Femur (tissue), 1 donor: Measurements from ENCODE around the gene INPP5D.

Source experiments
- DNase-seq: peaks from one replicate; pipeline ENCODE4 v3.0.0-alpha.2; 2017

The INPP5D gene

DNA sequence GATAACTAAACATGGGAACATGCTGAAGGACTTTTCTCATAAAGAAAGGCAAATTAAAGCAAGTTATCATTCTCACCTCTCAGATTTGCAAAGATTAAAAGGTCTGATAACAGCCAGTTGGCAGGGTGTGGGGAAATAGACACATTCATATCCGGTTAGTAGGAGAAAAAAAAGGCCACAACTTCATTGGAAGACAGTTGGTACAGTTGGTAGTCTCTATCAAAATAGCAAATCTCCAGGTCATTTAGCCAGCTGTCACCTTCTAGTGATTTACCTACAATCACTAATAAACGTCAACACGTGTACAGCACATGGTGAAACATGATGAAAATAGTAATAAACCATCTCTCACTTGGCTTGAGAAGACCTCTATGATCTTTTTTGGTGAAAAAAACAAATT is 16.6 kb downstream of the INPP5D start:
- DNase-seq = no peak

GRCh38 chr2:233079473-233079877 is 19.3 kb downstream of the INPP5D start:
- DNase-seq = no peak

DNA sequence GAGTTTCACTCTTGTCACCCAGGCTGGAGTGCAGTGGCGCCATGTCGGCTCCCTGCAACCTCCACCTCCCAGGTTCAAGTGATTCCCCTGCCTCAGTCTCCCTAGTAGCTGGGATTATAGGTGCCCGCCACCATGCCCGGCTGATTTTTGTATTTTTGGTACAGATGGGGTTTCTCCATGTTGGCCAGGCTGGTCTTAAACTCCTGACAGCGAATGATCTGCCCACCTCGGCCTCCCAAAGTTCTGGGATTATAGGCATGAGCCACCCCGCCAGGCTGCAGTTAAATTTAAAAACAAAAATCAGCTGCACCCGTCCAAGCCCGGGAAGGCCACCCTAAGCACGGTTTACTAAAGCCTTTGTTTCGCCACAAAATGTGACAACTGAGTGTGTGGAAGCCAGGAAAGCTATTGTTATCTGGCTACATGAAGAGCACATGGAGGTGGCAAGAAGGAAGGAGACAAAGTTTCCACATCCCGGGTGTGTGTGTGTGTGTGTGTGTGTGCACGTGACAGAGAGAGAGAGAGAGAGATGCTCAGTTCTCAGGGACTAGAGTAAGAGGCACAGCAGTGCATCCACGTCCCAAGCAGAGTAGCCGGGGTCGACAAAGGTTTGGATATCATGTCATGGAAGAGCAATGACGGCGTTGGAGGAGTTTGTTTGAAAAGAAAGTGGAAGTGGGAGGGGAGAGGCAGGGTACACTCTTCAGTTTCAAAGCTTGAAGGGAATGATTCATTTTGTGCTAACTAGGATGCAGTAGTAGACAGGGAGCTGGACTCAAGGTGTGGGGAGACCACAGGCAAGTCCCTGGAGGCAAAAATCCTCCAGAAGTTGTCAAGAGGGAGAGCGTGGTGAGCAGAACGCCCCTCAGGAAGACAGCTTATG is 20.1 kb downstream of the INPP5D start:
- no peak for DNase-seq

DNA sequence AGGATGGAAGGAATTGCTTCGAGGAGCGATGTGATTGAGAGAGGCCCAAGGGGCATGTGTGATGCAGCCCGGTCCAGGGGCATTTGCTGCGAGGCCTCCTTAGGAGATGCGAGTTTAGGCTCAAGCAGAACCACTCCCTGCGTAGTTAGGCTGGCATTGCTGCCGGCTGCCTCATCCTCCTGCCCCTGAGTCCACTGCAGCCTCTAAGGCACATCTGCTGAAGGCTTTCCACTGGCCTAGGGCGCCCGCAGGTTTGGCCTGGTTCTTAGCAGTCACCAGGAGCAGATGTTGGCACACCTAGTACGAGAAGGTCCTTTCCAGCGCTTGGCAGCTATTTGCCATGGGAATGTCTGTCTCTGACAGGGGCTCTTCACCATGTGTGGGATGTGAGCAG is 20.7 kb downstream of the INPP5D start:
- no peak for DNase-seq

GRCh38 chr2:233081232-233081730 is 21.1 kb downstream of the INPP5D start:
- DNase-seq = no peak

DNA sequence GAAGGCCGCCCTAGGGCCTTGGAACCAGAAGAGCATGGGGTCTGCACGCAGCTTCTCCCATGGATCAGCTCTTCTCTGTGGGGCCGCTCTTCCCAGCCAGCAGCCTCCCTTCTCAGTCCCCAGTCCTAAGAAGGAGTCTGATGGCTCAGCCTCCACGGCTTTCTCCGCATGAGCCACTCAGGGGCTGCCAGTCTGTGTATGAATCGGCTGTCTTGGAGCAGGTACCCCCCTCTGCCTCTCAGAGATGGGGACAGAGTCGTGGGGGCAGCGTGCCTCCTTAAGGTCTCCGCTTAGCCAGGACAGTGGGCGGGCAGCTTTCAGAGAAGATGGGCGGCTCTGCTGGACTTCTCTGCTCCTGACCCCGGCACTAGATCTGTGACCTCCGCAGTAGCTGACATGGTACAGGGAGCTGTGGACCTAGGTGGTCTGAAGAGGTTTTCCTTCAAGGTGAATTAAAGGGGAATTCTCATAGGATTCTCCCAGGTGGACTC is 21.6 kb downstream of the INPP5D start:
- no peak for DNase-seq

DNA sequence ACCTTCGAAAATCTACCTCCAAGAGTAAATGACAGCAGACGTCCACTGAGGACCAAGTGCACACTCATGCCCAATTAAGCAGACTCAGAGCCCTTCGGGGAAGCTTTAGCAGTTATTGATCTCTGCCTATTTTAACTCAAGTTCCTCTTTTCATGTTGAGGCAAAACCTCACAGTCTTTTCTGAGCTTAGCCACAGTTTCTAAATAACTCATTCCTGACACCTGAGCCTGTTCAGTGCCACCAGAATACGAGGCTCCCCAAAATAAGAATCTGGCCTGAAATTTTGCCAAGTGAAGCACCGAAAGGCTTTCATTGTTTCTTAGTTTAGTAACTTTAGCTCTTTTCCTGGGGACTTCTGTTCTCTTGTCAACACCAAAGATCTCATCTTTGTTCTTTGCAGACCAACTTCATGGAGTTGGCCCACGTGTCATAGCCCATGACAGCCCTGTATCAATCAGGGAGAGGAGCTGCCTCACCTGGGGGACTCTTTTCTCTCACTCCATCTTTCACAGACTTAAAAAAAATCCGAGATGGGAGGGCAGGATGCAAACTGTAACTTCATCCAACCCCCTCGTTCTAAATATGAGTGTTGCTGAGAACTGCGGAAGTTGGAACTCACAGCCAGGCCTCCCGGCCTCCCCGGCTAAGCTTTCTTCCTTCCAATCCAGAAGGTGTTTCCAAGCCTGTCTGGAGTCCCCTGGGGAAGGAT is 22.2 kb downstream of the INPP5D start:
- no peak for DNase-seq

GRCh38 chr2:233082931-233083755 is 23.0 kb downstream of the INPP5D start:
- DNase-seq = no peak

- no peak for DNase-seq
Observed at GRCh38 chr2:233083782-233084181, 23.6 kb downstream of the INPP5D start.

- DNase-seq = peak; percentile 70
Observed at GRCh38 chr2:233084488-233084887, 24.3 kb downstream of the INPP5D start.

DNA sequence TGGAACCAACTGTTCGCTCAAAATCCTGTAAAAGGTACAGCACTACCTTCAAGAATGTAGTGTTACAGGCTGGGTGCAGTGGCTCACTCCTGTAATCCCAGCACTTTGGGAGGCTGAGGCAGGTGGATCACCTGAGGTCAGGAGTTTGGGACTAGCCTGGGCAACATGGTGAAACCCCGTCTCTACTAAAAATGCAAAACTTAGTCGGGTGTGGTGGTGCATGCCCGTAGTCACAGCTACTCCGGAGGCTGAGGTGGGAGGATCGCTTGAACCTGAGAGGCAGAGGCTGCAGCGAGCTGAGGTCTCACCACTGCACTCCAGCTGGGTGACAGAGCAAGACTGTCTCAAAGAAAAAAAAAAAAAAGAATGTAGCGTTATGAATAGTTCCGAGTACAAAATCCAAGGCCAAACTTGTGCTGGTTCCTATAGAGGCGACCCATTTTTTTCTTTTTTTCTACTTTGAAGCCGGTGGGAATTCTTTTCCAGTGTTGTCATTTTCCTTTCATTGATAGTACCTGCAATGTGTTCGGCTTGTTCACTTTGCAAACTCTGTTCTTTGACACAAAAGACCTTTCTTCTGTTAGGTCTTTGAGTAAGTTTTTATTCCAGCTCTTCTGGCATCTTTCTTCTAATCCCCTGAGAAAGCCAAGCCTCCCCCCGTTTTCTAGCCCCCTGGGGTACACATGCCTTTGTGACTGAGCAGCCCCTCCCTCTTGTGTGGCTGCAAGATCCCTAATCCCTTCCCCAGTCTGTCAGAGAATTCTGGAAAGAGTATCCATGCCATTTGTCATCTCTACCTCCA is 25.1 kb downstream of the INPP5D start:
- no peak for DNase-seq

GRCh38 chr2:233085839-233086150 is 25.7 kb downstream of the INPP5D start:
- DNase-seq = no peak

DNA sequence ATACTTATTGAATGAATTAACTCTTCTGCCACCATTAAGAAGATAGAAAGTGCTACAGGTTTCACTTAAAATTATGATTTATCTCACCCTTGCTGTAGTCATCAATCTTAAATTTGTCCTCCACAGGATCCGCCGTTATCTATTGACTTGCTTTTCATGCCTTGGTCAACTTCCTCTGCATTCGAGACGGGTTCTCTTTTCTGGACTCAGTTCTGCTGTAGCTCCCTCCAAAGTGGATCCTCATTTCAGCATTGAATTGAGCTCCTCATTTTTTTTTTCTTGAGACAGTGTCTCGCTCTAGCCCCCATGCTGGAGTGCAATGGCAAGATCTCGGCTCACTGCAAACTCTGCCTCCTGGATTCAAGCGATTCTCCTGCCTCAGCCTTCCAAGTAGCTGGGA is 27.6 kb downstream of the INPP5D start:
- no peak for DNase-seq

DNA sequence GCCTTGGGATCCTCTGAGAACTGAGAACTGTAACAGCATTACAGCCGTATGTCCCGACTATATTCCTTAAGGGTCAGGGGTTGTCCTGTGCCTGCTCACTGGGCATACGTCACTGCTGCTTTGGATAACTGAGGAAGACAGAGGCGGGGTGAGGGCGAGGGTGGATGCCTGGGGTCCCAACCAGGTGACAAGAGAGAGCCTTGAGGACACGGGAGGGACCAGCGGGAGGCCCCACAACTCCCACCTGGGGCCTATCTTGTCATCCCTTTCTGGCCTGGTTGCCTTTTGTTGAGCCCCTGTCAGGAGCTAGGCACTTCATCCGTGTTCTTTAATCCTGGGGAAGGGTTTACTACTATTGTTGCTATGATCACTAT is 28.8 kb downstream of the INPP5D start:
- DNase-seq = no peak

DNA sequence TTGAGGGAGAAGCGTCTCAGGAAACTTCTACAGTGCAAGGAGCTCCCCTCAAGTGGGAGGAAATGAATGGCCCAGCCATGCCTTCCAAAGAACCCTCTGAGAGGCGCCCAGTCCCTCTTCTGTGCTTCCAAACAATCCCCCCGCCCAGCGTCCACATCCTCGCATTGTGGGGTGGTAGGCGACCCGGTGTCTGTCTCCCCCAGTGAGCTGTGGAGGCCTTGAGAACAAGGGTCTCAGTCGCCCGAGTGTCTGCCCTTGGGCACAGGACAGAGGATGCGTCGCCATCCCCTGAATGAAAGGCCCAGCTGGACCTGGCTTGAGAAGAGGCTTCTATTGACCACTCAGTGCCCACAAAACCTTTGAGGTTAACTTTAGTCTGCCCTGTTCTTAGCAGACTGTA is 29.7 kb downstream of the INPP5D start:
- DNase-seq = no peak

- no peak for DNase-seq
Observed at GRCh38 chr2:233090879-233091278, 30.7 kb downstream of the INPP5D start.

- DNase-seq = no peak
Observed at GRCh38 chr2:233091595-233092375, 31.6 kb downstream of the INPP5D start.

- DNase-seq = no peak
Observed at GRCh38 chr2:233092432-233093165, 32.5 kb downstream of the INPP5D start.

- DNase-seq = no peak
Observed at GRCh38 chr2:233093166-233093448, 33.0 kb downstream of the INPP5D start.

GRCh38 chr2:233093721-233094120 is 33.6 kb downstream of the INPP5D start:
- no peak for DNase-seq

DNA sequence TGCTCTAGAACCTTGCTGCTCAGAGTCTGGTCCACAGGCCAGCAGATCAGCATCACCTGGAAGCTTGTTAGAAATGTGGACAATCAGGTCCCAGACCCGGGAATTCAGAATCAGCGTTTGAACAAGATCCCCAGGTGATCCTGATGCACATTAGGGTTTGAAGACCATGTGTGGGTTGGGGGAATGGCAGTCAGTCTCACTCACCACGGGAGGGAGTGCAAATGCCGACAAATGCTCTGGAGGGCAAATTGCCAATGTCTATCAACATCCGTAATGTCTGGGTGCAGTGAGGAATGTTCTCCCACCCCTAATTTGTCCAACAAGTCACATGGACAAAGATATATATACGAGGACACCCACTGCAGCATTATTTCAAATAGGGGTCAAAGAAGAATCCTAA is 34.5 kb downstream of the INPP5D start:
- no peak for DNase-seq
